Kidney glomerular epithelial cell (primary cell): ENCODE results near the gene CD180.

Experiments
- DNase-seq: peaks from one replicate; lab custom pipeline; 2025; lab: John Stamatoyannopoulos, UW

Gene CD180

GRCh38 chr5:67211926-67212325 lies 15.3 kb upstream of the CD180 start:
- peak; percentile 78 for DNase-seq

DNA sequence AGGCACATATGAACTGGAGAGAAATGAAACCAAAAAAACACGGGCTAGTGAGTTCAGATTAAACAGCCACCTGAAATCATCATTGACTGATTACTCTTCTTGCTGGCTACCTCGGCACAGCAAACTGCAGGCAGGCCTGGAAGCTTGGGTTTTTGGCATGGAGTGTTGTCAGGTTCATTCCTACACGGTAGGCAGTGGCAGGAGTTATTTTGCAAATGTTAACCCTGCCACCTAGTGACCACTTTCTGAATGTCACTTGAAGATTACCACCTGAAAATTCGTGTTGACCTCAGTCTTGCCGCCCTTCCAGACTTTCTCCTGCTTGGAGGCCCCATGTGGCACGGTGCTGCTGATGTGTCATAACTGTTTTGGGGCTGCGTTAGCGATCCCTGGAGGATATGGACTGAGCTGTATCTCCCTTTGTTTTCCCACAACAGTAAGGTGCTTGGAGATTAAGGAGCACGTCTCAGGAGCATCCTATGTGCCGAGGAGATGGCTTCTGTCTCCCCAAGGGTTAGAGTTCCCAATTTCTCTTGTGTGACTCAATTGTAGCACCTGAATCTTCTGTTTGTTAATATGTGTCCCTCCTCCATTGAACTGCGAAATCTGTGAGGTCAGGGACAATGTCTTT lies 12.7 kb upstream of the CD180 start:
- peak; percentile 51 for DNase-seq

GRCh38 chr5:67208403-67208802 lies 11.8 kb upstream of the CD180 start:
- DNase-seq = no peak

DNA sequence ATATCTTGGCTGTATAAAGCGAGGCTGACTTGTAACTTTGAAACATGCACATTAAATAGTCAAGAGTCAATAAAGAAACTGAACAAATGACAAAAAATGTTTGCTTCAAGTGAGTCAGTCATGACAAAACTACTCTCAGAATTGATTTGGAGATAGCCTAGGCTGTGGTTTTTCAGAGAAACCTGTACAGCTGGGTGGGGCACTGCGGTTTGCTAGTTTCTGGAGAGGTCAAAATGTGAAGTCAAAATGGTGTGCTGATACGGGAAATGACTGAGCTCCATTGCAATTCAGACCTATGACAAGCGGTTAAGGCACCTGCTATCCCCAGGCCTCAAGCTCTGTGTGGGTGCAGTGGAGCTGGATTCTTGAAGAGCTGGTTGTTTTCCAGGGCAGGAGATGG lies 10.3 kb upstream of the CD180 start:
- no peak for DNase-seq

DNA sequence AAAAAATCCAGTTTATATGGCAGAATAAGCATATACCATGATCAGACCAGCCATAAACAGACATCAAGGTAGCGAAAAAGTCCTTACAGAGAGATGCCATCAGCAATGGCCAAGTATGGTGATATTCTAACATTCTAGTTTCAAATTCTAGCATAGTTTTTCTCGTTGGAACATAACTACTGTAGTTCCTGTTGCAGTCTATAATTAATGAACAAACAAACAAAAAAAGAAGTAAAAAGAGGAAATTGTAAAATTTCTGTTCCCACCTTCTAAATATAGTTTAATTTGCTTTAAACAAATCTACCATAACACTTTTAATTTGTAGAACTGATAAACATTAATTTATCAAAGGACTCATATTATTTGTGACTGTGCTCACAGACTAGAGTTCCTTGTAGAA lies 9.9 kb upstream of the CD180 start:
- no peak for DNase-seq

DNA sequence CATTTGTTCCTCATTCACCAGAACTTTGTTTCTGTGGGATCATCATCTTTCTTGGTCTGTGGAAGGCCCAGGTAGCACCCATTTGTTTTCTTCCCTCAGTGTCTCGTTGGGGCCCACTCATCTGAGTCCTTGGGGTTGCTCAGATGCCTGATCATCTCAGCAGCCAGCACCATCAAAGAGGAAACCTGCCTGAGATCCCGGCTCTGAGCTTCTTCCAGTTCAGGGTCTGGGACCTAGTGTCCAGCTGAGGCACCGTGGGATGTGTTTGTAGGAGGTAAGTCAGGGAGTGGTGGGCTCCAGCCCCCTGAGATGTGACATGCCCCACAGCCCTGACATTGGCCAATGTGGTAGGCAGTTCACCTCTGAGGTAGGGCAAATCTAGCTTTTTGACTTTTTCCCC lies 9.4 kb upstream of the CD180 start:
- no peak for DNase-seq

GRCh38 chr5:67204821-67205220 lies 8.2 kb upstream of the CD180 start:
- no peak for DNase-seq

DNA sequence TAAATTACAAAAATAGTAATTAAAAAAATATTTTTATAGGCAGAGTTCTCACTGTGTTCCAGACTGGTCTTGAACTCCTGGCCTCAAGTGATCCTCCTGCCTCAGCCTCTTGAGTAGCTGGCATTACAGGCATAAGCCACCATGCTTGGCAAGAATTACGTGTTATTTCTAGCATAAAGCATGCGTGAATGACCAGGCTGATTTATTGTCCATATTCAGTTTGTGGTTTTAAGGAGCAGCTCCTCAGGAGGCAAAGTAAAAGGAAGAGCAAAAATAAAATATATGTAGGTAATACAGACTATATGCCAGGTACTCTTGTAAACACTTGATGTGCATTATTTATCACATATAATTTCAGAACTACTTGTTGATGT lies 7.1 kb upstream of the CD180 start:
- DNase-seq = no peak

DNA sequence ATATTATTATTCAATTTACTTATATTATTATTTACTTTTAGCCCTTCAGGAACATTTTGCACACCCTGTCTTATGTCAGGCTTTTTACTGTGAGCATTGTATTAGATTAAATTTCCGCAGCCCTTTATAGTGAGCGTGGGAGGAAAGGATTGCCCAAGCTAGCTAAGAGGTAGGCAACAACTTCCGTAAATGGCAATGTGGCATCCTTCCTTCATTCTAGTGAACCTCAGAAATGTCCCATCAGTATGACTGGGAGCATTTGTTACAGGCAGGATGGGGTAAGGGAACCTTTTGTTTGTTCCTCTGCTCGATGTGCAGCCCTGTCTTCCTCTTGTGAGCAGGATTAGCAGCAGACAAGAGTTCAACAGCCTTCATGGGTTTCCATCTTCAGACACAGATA lies 6.2 kb upstream of the CD180 start:
- no peak for DNase-seq

- DNase-seq = no peak
Measured at GRCh38 chr5:67201897-67202549, 5.4 kb upstream of the CD180 start.

GRCh38 chr5:67200809-67201562 lies 4.4 kb upstream of the CD180 start:
- DNase-seq = no peak

DNA sequence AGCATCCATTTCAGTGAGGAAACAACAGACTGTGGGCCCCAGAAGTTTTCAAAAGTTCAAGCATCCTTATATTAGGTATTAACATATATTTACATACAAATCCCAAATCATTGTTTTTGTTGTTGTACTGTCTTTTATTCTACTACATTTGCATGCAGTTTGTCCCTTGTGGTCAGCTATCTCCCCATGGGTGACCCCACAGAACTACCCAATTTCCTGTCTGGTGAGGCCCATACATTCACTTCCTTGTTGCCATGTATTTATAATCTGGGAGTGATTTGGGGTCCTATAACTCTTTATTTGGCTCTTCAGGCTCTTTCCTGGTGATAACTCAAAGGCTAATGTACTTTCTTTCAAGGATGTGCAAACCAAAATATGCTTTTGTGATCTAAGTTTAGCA lies 3.3 kb upstream of the CD180 start:
- DNase-seq = no peak

DNA sequence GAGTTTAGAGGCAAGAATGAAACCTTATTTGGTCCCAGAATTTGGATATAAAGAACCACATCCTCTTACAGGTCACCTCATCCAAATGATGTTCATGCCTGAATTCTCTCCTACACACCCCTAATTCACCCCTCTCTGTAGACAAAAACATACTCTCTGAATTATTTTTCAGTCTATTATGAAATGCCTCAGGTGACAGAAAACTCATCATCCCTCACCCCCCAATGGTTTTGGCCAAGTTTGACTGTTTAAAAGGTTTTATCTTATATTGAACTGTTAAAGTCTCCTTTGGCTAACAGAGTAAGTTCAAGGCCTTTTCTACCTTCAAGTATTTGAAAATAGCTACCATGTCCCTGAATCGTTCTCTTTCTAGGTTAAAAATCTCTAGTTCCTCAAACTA lies 2.3 kb upstream of the CD180 start:
- no peak for DNase-seq

- no peak for DNase-seq
Measured at GRCh38 chr5:67197536-67197935, 937 bp upstream of the CD180 start.

GRCh38 chr5:67195406-67196275 lies 958 bp downstream of the CD180 start:
- no peak for DNase-seq

DNA sequence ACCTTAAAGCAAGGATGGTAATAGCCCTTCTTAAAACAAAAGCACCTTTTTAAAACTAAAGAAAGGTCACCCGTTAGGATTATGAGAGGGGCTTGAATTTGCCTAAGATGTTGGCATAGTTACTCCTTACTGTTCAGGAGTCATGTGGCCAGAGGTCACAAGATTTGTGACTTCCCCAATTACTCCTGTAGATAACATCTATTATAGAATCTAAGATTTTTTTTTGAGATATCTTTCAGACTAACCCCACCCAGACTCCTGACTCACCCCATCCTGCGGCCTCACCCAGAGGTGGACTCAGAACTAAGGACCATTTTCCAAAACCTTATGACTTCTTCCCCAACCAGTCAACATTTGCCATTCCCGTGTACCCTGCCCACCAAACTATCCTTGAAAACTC lies 2.4 kb downstream of the CD180 start:
- DNase-seq = no peak

DNA sequence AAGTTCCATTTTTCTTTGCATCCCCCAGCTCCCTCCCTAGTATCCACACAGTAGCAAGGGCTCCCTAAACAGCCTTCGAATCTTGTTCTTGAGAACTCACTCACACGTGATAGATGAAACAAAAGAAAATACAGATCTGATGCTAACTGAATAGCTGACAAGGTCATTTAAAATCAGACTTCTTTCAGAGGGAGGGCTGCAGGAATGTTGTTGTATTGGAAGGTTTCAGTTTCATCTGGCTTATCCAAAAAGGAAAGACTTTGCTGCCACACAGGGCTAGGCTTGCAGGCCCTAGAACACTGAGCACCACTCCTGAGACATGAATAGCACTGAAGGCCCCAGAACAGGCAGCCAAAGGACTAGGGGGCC lies 3.2 kb downstream of the CD180 start:
- DNase-seq = no peak

DNA sequence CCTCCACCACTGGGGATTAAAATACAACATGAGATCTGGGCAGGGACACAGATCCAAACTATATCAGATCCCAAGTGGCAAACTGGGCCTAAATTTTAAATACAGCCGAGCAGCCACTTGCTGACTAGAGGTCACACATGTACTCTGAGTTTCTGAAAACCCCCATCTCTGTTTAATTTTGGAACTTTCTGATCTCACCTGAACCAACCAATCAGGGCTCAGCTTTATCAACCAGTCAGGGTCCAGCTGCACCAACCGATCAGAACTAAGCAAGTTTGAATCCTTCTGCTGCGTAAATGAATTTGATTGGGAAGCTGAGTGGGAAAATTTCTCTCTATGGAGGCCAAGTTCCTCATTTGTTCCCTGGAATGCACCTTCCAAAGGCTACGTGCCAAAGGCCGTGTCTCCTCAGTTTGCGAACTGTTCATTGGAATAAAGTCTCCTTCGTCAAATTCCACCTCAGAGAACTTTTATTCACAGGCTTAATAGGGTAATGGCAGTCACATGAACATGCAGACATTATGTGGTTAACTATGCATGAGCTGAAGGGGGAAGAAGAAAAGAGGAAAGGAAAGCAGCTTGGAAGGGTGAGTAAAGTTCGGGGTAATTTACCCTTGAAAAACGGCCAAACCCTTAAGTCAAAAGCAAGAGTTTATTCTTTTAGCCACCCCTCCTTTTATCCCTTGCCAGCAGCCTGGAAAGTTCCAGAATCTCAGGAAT lies 3.7 kb downstream of the CD180 start:
- no peak for DNase-seq

- DNase-seq = peak; percentile 23
Measured at GRCh38 chr5:67190861-67191260, 5.7 kb downstream of the CD180 start.

- DNase-seq = no peak
Measured at GRCh38 chr5:67190410-67190809, 6.2 kb downstream of the CD180 start.

DNA sequence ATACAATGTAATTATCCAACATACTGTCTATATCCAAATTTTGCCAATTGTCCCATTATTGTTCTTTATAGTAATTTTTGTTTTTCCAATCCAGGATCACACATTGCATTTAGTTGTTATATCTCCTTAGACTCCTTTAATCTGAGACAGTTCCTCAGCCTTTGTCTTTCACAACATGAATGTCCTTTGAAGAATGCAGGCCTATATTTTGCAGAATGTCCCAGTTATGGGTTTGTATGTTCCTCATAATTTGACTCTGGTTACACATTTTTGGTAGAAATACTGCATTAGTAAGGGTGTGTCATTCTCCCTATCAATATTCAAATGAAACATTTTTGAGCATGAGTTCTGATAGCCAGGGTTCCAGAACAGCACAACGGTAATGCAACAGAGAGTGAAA lies 6.7 kb downstream of the CD180 start:
- no peak for DNase-seq

DNA sequence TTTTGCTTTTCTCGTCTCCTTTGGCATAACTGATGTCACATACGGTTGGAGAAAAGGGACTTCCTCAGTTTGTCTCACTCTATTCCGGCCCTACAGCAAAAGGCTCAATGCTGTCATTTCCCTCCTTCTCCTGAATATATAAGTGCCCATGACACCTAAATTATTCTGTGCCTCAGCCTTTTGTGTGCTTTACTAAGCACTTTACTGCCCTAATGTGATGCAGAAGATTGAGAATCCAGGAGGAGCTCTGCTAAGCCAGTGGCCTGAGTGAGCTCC lies 7.6 kb downstream of the CD180 start:
- no peak for DNase-seq
